Activated naive CD8-positive, alpha-beta T cell treated with anti-CD3 and anti-CD28 coated beads for 36 hours (primary cell): ENCODE measurements around the gene LCOR. TPM values are rescaled to one million over a fixed set of nuclear protein-coding genes. Genes with fewer than 3 reads are reported as not detected.

Source experiments
- DNase-seq: peaks from one replicate; pipeline ENCODE4 v3.0.0; 2021
- H3K27ac Mint-ChIP-seq: one replicate; pipeline ENCODE4 v1.8.0; 2022; ENCODE audit warnings: mild to moderate bottlenecking, moderate library complexity, mixed read lengths
- H3K27me3 Mint-ChIP-seq: one replicate; pipeline ENCODE4 v1.8.0; 2022; ENCODE audit warnings: mild to moderate bottlenecking, mixed read lengths
- H3K36me3 Mint-ChIP-seq: one replicate; pipeline ENCODE4 v1.8.0; 2021; ENCODE audit warnings: mild to moderate bottlenecking, mixed read lengths
- H3K4me1 Mint-ChIP-seq: one replicate; pipeline ENCODE4 v1.8.0; 2021; ENCODE audit warnings: mixed read lengths
- H3K4me3 Mint-ChIP-seq: one replicate; pipeline ENCODE4 v1.8.0; 2022; ENCODE audit warnings: mild to moderate bottlenecking, moderate library complexity, mixed read lengths
- H3K9me3 Mint-ChIP-seq: one replicate; pipeline ENCODE4 v1.8.0; 2022; ENCODE audit warnings: mixed read lengths
- total RNA-seq, 2 experiments: library from RNA; stranded (reverse); gene quantifications; one replicate each; pipeline ENCODE4 v1.2.3, GENCODE V29; 2021

LCOR gene
- total RNA-seq, 2 experiments from 2014 or later = 25.9 to 27.6 TPM

DNA sequence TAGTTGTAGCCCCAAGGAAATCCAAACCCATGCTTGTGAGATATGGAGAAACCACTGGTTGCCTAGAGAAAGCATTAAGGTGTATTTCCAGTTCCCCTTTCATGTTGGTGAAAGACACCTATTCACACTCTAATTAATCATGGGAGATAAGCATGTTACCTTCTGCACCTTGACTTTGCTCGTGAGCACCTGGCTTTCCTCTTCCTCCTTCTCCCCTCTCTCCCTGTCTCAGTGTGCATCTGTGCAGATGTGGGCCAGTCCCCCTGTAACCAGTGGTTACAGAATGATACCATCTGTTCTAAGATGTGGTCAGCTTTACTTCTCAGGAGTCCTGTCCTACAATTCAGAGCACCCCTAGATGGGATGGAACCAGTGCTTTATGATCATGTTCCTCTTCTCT, 160.6 kb downstream of the LCOR start:
- Mint-ChIP-seq H3K36me3 (peaks cover 2% of the 10 kb centered on the region), H3K27me3 (no peaks in the 10 kb centered on the region), H3K9me3 (no peaks in the 10 kb centered on the region), H3K27ac (no peak overlapping the region), H3K4me1 (peaks cover 8% of the 10 kb centered on the region), H3K4me3 (no peak overlapping the region)
- no peak for DNase-seq

DNA sequence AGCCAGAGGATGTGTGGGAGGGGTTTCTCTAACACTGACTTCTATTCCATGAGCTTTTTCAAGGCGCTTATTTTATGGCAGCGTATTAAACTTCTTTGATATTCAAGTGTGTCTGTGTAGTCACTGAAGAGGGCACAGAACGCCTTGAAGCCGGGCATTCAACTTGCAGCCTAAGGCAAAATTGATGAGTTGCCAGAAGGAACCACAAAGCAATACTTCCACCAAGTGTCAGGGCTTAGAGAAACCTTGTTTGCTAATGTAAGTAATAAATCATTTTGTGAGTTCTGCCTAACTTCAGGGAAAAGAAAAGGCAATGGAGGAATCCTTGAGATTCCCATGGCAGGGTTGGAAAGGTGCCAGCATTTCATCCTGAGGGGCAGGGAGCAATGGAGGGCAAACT, 163.8 kb downstream of the LCOR start:
- H3K27me3 Mint-ChIP-seq = no peaks in the 10 kb centered on the region
- no peaks in the 10 kb centered on the region for H3K36me3 Mint-ChIP-seq
- no peak overlapping the region for H3K4me3 Mint-ChIP-seq

DNA sequence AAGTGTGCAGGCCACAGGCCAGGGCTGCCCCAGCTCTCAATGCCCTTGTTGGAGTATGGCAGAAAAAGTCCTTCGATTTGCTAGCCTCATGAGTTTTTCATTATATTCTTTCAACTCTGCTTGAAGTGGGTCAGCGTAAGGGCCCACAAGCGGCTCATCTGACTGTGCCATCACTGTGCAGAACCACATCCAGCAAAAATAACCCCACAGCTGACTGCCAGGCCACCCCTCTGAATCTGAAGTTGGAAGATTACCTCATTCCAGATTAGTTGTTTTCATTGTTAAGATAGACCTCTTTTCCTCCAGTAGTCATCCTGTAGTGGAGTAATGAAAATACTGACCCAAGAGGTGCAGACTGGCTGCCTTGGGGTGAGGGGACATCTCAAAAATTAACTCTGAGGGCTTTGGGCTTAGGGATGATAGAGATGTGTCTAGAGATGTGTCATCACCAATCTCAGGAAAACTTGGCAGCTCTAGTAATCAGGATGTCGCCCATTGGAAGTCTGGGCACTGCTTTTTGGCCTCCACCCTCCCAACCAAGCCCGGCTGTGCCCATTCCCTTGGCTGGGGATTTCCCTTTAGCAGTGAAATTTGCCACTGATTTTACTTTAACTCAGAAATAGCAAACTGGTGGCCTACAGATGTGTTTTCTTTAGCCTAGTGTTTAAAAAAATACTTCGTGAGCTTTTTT, 164.3 kb downstream of the LCOR start:
- Mint-ChIP-seq H3K27me3 (no peaks in the 10 kb centered on the region), H3K27ac (no peak overlapping the region), H3K4me1 (peaks cover 4% of the 10 kb centered on the region), H3K9me3 (no peaks in the 10 kb centered on the region), H3K4me3 (no peak overlapping the region), H3K36me3 (no peaks in the 10 kb centered on the region)
- DNase-seq = no peak

More for the DNA sequence above, 163.8 kb downstream of the LCOR start:
- no peak for DNase-seq
- Mint-ChIP-seq H3K9me3 (no peaks in the 10 kb centered on the region), H3K4me1 (peaks cover 8% of the 10 kb centered on the region), H3K27ac (no peak overlapping the region)

DNA sequence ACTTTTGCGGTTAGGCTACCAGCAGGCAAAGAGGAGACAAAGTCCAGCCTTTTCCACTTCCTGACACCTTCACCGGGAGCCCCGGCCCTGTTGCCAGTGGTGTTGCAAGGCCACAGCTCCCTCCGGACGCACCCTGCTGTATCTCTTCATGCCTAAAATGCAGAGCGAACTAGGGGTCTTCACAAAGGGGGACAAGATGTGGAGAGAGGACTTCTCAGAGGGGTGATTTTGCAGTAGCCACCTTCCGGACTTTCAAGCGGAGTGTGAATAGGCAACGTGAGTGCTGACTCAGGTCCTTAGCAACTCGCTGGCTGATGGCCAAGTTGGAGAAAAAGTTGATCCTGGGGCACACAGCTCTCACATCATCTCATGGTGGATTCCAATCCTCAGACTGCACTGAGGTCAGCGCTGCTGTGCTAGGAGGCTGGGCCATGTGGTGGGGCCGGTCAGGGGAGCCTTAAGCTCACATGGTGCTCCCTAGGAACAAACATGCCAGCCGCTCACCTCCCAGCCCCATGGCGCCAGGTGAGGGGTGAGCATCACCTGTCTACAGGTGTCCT, 166.3 kb downstream of the LCOR start:
- Mint-ChIP-seq H3K9me3 (no peaks in the 10 kb centered on the region), H3K4me3 (no peak overlapping the region)

DNA sequence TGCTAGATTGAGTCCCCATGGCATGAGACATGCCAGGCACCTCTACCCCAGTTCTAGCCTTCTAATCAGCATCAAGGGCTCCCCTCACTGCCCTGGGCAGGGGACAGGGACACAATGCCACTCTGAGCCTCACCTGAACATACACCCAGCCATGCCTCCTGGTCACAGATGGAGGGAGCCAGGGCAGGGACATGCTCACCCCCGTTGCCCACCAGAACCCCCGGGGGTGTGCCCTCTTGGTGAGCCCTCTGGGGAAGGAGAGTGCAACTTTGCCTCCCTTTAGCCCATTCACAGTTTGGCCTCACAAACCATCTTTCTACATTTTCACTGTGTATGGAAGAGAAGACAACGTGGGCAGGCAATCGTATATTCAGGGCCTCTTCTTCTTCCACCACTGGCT, 167.2 kb downstream of the LCOR start:
- H3K27ac Mint-ChIP-seq = no peak overlapping the region
- peaks cover 3% of the 10 kb centered on the region for H3K4me1 Mint-ChIP-seq
- DNase-seq = no peak
- no peaks in the 10 kb centered on the region for H3K9me3 Mint-ChIP-seq
- H3K27me3 Mint-ChIP-seq = no peaks in the 10 kb centered on the region
- no peak overlapping the region for H3K4me3 Mint-ChIP-seq
- no peaks in the 10 kb centered on the region for H3K36me3 Mint-ChIP-seq

More for the DNA sequence above, 166.3 kb downstream of the LCOR start:
- DNase-seq = no peak
- Mint-ChIP-seq H3K36me3 (no peaks in the 10 kb centered on the region), H3K27ac (no peak overlapping the region), H3K27me3 (no peaks in the 10 kb centered on the region), H3K4me1 (peaks cover 3% of the 10 kb centered on the region)

DNA sequence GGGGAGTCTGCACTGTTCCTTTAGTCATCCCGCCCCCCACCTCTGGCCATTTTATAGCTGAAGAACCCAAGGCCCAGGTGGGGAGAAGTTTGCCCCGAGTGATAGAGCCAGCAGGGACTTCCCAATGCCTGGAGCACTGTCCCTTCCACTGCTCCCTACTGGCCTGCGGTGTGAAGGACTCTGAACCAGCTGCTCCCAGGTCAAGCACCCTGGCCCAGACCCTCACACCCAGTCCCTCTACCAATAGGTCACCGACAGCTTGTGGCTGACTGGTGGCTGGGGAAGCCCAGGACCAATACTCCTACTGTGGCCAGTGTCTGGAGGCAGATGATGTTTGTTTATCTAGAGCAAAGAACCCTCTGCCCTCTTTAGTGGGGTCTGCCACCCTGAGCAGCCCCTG, 167.9 kb downstream of the LCOR start:
- Mint-ChIP-seq H3K4me3 (no peak overlapping the region), H3K36me3 (no peaks in the 10 kb centered on the region), H3K4me1 (peaks cover 3% of the 10 kb centered on the region), H3K9me3 (no peaks in the 10 kb centered on the region), H3K27me3 (no peaks in the 10 kb centered on the region), H3K27ac (no peak overlapping the region)
- no peak for DNase-seq

DNA sequence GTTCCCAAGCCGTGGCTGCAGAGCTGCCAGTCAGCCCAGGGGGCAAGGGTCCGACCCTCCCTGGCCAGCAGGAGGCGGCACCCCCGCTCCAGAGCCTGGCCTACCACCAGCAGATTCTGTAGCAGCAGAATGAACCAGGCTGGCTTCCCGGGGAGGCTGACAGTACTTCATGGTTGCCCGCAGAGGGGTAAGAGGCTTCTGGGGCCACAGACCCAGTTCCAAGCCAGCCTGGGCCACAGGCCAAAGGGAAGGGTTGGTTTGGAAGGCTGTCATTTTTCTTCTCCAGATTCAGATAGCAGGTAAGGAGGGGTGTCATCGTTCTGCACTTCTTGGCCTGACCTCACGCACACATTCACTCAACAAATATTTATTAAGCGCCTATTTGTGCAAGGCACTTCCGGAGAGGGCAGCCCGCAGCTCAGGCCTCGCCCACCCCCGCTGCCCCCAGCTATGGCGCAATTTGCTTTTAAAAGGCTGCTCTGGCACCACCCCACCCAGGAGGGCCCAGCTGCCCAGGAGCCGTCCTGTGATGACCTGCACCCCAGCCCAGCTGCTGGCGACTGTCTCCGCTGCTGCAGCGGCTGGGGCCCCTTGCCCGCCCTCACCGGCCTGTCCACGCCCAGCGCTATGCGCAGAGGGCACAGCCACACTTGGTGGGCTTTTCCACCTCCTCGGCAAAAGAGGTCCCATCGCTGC, 168.5 kb downstream of the LCOR start:
- H3K27ac Mint-ChIP-seq = no peak overlapping the region
- peaks cover 3% of the 10 kb centered on the region for H3K27me3 Mint-ChIP-seq
- no peaks in the 10 kb centered on the region for H3K9me3 Mint-ChIP-seq
- H3K4me1 Mint-ChIP-seq = peaks cover 2% of the 10 kb centered on the region
- DNase-seq = no peak
- no peak overlapping the region for H3K4me3 Mint-ChIP-seq
- no peaks in the 10 kb centered on the region for H3K36me3 Mint-ChIP-seq

DNA sequence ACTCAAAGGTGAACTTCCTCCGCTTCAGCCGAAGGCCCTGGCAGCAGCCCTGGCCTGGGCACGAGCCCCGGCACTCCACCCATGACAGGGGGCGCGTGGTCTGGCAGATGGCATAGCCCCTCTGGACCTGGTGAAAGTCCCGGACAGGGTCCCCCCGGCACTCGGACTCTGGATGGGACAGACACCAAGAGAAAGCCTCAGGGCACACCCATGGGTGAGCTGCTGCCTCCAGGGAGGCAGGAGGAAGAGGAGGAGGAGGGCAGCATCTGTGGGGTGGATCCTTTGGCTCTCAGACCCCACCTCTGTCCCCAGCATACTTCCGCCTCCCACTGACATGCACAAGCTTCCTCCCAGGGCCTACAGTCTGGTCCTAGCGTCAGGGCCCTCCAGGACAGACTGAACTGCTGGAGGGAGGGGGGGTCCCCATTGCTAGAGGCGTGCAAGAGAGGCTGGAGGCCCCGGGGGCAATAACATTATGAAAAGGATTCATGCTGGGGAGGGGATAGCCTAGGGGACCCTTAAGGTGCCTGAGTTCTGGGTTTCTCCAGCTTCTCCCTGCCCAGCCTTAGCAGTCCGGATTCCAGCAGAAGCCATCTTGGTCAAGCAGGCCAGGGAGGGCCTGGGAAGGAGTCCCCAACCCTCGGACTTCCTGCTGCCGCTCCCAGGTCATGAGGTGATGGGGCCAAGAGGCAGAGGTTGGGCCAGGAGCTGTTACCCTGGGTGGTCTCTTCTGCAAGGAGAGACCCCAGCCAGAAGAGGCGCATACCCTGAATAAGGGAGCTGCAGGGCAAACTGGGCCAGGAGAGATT, 169.3 kb downstream of the LCOR start:
- no peaks in the 10 kb centered on the region for H3K36me3 Mint-ChIP-seq
- H3K4me3 Mint-ChIP-seq = no peak overlapping the region

DNA sequence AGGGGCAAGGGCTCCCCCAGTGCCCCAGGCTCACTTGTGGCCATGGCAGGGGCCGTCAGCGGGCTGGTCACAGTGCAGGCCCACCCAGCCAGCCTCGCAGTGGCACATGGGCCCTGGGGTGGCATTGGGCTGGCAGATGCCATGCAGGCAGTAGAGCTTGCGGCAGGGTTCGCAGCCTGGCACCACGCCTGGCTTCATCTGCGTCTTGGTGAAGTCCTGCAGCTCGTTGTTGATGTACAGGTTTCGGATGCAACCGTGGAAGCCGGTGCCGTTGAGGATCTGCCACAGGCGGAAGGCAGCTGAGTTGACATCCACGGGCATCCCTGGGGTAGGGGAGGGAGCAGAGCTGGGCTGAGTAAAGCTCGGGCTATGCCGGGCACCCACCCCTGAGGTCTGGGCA, 170.6 kb downstream of the LCOR start:
- Mint-ChIP-seq H3K4me3 (no peak overlapping the region), H3K27me3 (peaks cover 4% of the 10 kb centered on the region), H3K9me3 (peaks cover 14% of the 10 kb centered on the region), H3K27ac (no peak overlapping the region), H3K4me1 (no peaks in the 10 kb centered on the region), H3K36me3 (peaks cover 11% of the 10 kb centered on the region)
- no peak for DNase-seq

More for the DNA sequence above, 169.3 kb downstream of the LCOR start:
- H3K27me3 Mint-ChIP-seq = peaks cover 4% of the 10 kb centered on the region
- H3K27ac Mint-ChIP-seq = no peak overlapping the region
- H3K4me1 Mint-ChIP-seq = no peaks in the 10 kb centered on the region
- peaks cover 1% of the 10 kb centered on the region for H3K9me3 Mint-ChIP-seq
- DNase-seq = no peak

DNA sequence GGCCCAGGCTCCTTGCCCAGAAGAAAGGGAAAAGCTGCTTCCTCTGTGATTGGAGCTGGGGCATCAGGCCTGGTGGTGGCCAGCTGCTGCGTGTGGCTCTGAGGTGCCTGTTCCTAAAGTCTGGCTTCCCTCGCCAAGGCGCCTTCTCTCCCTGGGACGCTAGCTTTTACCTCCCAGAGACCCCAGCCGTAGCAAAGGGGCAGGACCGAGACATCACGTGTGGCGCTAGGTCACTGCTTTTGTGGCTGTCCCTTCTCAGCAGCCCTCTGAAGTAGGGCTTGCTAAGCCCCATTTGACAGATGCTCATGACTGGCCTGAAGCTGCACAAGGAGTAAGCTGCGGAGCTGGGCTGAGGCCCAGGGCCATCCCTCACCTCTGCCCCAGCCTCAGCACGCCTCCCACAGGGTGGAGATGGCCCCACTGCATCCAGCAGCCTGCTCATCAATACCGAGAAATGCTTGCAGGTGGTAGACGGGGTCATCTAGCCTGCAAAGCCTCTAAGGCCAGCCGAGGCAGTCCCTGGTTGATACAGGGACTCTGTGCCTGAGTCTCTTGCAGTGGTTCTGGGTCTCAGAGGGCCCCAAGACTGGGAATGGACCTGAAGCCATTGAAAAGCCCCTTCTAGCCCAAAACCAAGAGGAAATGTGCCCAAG, 171.2 kb downstream of the LCOR start:
- H3K27ac Mint-ChIP-seq = no peak overlapping the region
- H3K9me3 Mint-ChIP-seq = peaks cover 18% of the 10 kb centered on the region
- H3K4me1 Mint-ChIP-seq = no peaks in the 10 kb centered on the region
- no peak for DNase-seq
- no peak overlapping the region for H3K4me3 Mint-ChIP-seq
- peaks cover 12% of the 10 kb centered on the region for H3K36me3 Mint-ChIP-seq
- H3K27me3 Mint-ChIP-seq = peaks cover 4% of the 10 kb centered on the region

DNA sequence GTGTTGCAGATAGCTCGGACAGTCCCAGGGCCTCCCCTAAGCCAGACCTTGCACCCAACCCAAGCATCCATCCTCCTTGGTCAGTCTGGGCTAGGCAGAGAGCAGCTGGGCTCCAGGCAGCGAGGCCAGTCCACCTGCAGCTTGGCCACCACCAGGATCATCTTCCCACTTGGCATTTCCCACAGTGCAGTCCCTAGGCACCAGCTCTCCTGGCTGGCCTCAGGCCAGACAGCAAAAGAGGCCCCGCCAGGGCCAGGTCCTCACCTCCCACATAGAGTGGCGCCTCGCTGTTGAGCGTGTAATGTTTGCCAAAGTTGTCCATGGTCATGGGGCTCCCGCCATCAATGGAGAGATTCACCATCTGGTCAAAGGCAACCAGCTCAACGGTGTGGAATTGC, 171.7 kb downstream of the LCOR start:
- H3K9me3 Mint-ChIP-seq = peaks cover 18% of the 10 kb centered on the region
- H3K36me3 Mint-ChIP-seq = peaks cover 12% of the 10 kb centered on the region
- no peak overlapping the region for H3K27ac Mint-ChIP-seq
- no peak overlapping the region for H3K4me3 Mint-ChIP-seq
- H3K27me3 Mint-ChIP-seq = peaks cover 4% of the 10 kb centered on the region
- no peak for DNase-seq
- H3K4me1 Mint-ChIP-seq = no peaks in the 10 kb centered on the region

DNA sequence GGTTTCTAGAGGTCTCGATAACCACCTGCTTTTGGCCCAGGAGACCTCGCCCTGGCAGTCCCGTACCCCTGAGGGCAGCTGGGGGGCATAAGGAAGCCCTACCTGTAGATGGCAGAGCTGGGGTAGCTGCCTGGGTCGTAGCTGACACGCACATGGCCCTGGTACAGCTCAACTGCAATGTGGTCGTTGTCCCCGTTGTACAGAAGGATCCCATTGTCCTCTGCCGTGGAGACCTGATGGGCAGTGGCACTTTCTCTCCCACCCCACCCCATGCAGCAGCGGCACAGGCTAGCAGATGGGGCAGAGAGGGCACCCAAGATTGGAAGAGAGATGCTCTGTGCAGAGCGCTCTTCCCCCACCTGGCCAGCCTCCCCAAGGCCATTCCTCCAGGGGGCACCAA, 172.5 kb downstream of the LCOR start:
- Mint-ChIP-seq H3K27ac (no peak overlapping the region), H3K4me1 (no peaks in the 10 kb centered on the region), H3K9me3 (peaks cover 18% of the 10 kb centered on the region), H3K27me3 (peaks cover 4% of the 10 kb centered on the region), H3K36me3 (peaks cover 12% of the 10 kb centered on the region), H3K4me3 (no peak overlapping the region)
- no peak for DNase-seq

DNA sequence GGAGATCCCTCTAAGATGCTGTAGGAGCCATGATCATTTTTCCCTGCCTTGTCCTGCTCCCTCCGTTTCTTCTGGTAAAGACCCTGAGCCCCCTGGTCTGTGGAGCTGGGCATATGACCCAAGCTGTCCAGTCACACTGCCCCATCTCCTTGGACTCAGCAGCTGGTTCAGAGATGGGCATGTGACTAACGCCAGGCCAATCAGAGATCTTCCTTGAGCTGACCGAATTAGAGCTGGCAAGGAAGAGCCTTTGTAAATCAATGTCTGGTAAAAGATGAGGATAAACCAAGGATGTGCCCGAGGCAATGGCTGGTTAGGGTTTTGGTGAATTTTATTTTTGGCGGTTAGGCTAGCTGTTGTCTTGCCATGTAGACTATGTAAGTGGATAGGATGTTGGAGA, 173.3 kb downstream of the LCOR start:
- Mint-ChIP-seq H3K27ac (no peak overlapping the region), H3K4me1 (no peaks in the 10 kb centered on the region), H3K36me3 (peaks cover 12% of the 10 kb centered on the region), H3K4me3 (no peak overlapping the region), H3K9me3 (peaks cover 18% of the 10 kb centered on the region), H3K27me3 (peaks cover 4% of the 10 kb centered on the region)
- DNase-seq = no peak

DNA sequence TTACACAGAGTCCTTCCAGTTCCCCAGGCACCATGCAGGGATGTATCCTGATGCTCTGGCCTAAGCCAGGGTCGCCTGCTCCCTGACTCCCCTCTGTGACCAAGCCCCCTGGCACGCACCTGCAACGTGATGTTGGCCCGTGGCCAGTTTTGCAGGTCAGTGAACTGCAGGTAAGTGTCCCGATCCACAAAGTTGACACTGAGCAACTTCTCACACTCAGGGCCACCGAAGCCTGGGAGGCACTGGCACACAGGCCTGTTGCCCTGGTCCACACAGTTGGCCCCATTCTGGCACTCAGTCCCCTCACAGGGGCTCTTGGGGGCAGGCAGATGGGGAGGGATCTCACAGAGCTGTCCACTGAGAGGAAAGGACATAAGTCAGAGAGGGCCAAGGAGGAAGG, 174.3 kb downstream of the LCOR start:
- Mint-ChIP-seq H3K27me3 (peaks cover 4% of the 10 kb centered on the region), H3K36me3 (peaks cover 12% of the 10 kb centered on the region), H3K9me3 (peaks cover 18% of the 10 kb centered on the region), H3K4me3 (no peak overlapping the region), H3K27ac (no peak overlapping the region), H3K4me1 (no peaks in the 10 kb centered on the region)
- DNase-seq = no peak

DNA sequence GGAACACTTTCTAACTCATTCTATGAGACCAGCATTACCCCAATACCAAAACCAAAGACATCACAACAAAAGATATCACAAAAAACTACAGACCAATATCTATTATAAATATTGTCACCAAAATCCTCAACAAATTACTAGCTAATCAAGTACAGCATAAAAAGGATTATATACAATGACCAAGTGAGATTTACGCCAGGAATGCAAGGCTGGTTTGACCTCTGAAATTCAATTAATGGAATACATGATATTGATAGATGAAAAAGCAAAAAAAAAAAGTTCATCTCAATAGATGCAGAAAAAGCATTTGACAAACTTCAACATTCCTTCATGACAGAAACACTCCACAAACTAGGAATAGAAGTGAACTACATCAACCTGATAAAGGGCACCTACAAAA, 175.3 kb downstream of the LCOR start:
- Mint-ChIP-seq H3K36me3 (peaks cover 12% of the 10 kb centered on the region), H3K9me3 (peaks cover 18% of the 10 kb centered on the region), H3K4me1 (no peaks in the 10 kb centered on the region), H3K27ac (no peak overlapping the region), H3K4me3 (no peak overlapping the region), H3K27me3 (peaks cover 4% of the 10 kb centered on the region)
- DNase-seq = no peak
